ENCODE results near the gene TIGD3. TPM values are rescaled to one million over a fixed set of nuclear protein-coding genes. Genes with fewer than 3 reads are reported as not detected.
A peak's percentile ranks its signal among the peaks of the same experiment; 100 is the strongest.

TIGD3 gene
- total RNA-seq, 1 donor from 2014 or later = not detected

DNA sequence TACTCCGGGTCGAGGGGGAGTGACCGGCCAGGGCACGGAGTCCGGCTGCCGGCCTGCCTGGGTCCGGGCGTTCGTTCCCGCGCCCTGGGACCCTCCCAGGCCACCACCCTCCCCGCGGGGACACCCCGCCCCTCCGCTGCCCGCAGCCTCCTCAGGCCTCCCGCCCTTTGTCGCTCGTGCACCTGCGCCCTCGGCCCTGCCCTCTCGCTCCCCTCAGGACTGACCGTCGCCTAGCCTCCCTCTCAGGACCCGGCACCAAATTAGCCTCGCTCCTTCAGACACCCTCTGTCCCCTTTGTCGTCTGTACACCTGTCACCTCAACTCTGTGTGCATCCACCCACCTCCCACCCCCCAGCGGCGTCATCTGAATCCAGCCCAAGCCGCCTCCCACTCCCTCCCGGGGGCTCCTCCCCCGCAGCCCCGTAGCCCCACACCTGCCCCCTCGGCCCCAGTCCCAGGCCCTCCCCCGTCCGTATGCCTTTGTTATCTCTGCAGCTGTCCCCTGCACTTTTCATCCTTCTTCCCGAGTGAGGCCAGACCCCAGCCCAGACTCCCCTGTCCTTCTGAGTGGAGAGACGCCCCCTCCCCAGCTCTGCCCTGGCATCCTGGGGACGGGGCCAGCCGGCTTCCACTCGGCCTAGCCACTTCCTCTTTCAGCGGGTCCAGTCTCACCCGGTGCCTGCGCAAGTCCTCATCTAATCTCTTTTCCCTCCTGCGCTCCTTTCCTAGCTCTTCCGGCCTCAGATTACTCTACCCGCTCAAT is 643 bp downstream of the TIGD3 start:
- Histone ChIP-seq H3K9me3 (no peaks in the 10 kb centered on the region), H3K4me3 (peak overlapping the region; percentile 79 to 86), H3K27ac (no peak overlapping the region), H3K27me3 (no peaks in the 10 kb centered on the region), H3K4me1 (peaks cover 15 to 19% of the 10 kb centered on the region in 2 donors), H3K36me3 (peaks cover 23 to 25% of the 10 kb centered on the region in 2 donors)
- TF ChIP-seq, protein P1, sequence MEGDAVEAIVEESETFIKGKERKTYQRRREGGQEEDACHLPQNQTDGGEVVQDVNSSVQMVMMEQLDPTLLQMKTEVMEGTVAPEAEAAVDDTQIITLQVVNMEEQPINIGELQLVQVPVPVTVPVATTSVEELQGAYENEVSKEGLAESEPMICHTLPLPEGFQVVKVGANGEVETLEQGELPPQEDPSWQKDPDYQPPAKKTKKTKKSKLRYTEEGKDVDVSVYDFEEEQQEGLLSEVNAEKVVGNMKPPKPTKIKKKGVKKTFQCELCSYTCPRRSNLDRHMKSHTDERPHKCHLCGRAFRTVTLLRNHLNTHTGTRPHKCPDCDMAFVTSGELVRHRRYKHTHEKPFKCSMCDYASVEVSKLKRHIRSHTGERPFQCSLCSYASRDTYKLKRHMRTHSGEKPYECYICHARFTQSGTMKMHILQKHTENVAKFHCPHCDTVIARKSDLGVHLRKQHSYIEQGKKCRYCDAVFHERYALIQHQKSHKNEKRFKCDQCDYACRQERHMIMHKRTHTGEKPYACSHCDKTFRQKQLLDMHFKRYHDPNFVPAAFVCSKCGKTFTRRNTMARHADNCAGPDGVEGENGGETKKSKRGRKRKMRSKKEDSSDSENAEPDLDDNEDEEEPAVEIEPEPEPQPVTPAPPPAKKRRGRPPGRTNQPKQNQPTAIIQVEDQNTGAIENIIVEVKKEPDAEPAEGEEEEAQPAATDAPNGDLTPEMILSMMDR (IDR thresholded peaks at IDR 0.05) = no peak
- DNase-seq (ENCODE audit: low spot score in 2 of 2) = no peak
- intact Hi-C loops (cut with DNase I) = loop anchor here (5.0 kb wide), 1 partner anchor 167 kb away; no protein-coding TSS in a partner anchor

DNA sequence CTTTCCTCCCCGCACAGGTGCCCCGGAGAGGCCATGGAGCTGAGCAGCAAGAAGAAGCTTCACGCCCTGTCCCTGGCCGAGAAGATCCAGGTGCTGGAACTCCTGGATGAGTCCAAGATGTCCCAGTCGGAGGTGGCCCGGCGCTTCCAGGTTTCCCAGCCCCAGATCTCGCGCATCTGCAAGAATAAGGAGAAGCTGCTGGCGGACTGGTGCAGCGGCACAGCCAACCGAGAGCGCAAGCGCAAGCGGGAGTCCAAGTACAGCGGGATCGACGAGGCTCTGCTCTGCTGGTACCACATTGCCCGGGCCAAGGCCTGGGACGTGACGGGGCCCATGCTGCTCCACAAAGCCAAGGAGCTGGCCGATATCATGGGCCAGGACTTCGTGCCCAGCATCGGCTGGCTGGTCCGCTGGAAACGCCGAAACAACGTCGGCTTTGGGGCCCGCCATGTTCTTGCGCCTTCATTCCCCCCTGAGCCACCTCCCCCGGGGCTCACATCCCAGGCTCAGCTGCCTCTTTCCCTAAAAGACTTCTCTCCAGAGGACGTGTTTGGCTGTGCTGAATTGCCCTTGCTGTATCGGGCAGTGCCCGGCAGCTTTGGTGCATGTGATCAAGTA is 1.3 kb downstream of the TIGD3 start:
- TF ChIP-seq, protein P1 (IDR thresholded peaks at IDR 0.05) = no peak
- Histone ChIP-seq H3K4me3 (peak overlapping the region; percentile 79 to 86), H3K27ac (no peak overlapping the region), H3K4me1 (peaks cover 15 to 19% of the 10 kb centered on the region in 2 donors), H3K9me3 (no peaks in the 10 kb centered on the region), H3K27me3 (no peaks in the 10 kb centered on the region), H3K36me3 (peaks cover 16 to 18% of the 10 kb centered on the region in 2 donors)
- intact Hi-C loops (cut with DNase I) = loop anchor here (5.0 kb wide), 1 partner anchor 166 kb away; no protein-coding TSS in a partner anchor
- peak in 1 of 2 donors; percentile 75 for DNase-seq (ENCODE audit: low spot score in 2 of 2)

DNA sequence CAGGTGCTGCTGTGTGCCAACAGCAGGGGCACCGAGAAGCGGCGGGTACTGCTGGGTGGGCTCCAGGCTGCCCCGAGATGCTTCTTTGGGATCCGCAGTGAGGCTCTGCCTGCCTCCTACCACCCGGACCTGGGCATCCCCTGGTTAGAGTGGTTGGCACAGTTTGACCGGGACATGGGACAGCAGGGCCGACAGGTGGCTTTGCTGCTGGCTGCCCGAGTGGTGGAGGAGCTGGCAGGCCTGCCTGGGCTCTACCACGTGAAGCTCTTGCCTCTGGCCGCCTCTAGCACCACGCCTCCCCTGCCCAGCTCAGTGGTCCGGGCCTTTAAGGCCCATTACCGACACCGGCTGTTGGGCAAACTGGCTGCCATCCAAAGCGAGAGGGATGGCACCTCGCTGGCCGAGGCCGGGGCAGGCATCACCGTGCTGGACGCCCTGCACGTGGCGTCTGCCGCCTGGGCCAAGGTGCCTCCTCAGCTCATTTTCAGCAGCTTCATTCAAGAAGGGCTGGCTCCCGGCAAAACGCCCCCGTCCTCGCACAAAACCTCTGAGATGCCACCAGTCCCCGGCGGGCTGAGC is 1.9 kb downstream of the TIGD3 start:
- Histone ChIP-seq H3K36me3 (peaks cover 10 to 12% of the 10 kb centered on the region in 2 donors), H3K27ac (no peak overlapping the region), H3K27me3 (no peaks in the 10 kb centered on the region), H3K4me1 (peaks cover 15 to 19% of the 10 kb centered on the region in 2 donors), H3K9me3 (no peaks in the 10 kb centered on the region), H3K4me3 (peak overlapping the region in 1 of 2 donors; percentile 86)
- DNase-seq (ENCODE audit: low spot score in 2 of 2) = no peak
- intact Hi-C loops (cut with DNase I) = loop anchor here (5.0 kb wide), 1 partner anchor 166 kb away; no protein-coding TSS in a partner anchor
- TF ChIP-seq, protein P1 (IDR thresholded peaks at IDR 0.05) = no peak

DNA sequence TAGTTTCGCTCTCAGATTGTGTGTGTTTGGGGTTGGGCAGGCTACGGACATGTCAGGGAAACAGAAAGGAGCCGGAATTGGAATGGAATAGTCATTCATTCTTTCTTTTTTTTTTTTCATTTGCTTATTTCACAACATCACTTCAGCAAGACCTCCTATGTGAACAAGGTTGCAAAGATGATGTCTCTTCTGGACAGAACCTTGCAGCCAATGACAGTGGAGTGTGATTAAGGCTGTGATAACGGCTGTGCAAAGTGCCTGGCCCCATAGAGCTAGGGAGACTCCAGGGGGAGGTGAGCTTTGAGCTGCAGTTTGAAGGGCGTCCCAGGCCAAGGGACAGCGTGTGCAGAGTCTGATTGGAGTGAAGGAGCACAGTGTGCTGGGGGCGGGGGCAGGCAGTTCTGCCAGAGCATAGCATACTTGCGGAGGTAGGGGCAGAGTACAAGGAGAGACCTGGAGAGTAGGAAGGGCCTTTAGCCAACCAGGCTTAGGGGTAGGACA is 3.4 kb downstream of the TIGD3 start:
- no peaks in the 10 kb centered on the region for H3K27me3 ChIP-seq
- no peak overlapping the region for H3K4me3 ChIP-seq
- TF ChIP-seq, protein P1 (IDR thresholded peaks at IDR 0.05) = no peak
- intact Hi-C loops (cut with DNase I) = loop anchor here (5.0 kb wide), 1 partner anchor 164 kb away; no protein-coding TSS in a partner anchor
- no peak overlapping the region for H3K27ac ChIP-seq
- H3K9me3 ChIP-seq = no peaks in the 10 kb centered on the region
- peaks cover 15 to 19% of the 10 kb centered on the region in 2 donors for H3K4me1 ChIP-seq
- H3K36me3 ChIP-seq = no peaks in the 10 kb centered on the region
- no peak for DNase-seq (ENCODE audit: low spot score in 2 of 2)

DNA sequence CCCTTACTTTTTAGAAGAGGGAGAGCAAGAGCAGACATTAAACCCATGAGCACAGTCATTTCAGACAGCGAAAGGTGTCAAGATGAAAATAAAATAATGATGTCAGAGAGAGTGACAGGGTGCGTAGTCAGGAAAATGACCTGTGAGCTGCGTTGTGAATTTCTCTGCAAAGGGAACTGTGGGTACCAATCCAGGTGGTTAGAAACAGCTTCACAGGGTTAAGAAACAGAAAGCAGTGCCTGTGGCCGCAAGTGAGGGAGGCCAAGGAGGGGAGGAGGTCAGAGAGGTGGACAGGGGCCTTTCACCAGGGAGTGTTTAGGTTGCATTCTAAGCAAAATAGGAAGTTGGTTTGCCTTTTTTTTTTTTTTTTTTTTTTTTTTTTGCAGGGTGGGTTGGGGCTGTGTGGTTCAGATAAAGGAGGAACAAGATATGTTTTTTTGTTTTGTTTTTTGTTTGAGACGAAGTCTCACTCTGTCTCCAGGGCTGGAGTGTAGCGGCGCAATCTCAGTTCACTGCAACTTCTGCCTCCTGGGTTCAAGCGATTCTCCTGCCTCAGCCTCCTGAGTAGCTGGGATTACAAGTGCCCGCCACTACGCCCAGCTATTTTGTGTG is 7.9 kb downstream of the TIGD3 start:
- TF ChIP-seq, protein P1 (IDR thresholded peaks at IDR 0.05) = no peak
- H3K9me3 ChIP-seq = no peaks in the 10 kb centered on the region
- H3K4me1 ChIP-seq = no peaks in the 10 kb centered on the region
- intact Hi-C loops (cut with DNase I) = no loop called here
- H3K36me3 ChIP-seq = no peaks in the 10 kb centered on the region
- H3K27me3 ChIP-seq = no peaks in the 10 kb centered on the region
- no peak for DNase-seq (ENCODE audit: low spot score in 2 of 2)
- H3K4me3 ChIP-seq = no peak overlapping the region
- no peak overlapping the region for H3K27ac ChIP-seq

All from ascending aorta (tissue), 2 donors.